ENCODE results near the gene BRINP3.

- TF ChIP-seq, protein P1, sequence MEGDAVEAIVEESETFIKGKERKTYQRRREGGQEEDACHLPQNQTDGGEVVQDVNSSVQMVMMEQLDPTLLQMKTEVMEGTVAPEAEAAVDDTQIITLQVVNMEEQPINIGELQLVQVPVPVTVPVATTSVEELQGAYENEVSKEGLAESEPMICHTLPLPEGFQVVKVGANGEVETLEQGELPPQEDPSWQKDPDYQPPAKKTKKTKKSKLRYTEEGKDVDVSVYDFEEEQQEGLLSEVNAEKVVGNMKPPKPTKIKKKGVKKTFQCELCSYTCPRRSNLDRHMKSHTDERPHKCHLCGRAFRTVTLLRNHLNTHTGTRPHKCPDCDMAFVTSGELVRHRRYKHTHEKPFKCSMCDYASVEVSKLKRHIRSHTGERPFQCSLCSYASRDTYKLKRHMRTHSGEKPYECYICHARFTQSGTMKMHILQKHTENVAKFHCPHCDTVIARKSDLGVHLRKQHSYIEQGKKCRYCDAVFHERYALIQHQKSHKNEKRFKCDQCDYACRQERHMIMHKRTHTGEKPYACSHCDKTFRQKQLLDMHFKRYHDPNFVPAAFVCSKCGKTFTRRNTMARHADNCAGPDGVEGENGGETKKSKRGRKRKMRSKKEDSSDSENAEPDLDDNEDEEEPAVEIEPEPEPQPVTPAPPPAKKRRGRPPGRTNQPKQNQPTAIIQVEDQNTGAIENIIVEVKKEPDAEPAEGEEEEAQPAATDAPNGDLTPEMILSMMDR (IDR thresholded peaks at IDR 0.05): no peak
- TF ChIP-seq POLR2A (IDR thresholded peaks at IDR 0.05): no peak
Measured at GRCh38 chr1:190126728-190127127, 350.9 kb downstream of the BRINP3 start.

Data from upper lobe of left lung (tissue), 4 donors.